HL-60 (cell line): ENCODE data around the gene OR9Q1.

Source experiments
- DNase-seq, 2 experiments: peaks; one replicate each; pipeline ENCODE4 v3.0.0-alpha.2; 2010 to 2020; ENCODE audit warnings: low read depth in 1 of 2, low spot score in 1 of 2
- H3K27ac ChIP-seq: fragments of 250-450 bp; sonication (Bioruptor Pico); replicated peaks from 2 replicates; pipeline ENCODE4 v1.5.1; 2020; ENCODE audit warnings: mild to moderate bottlenecking, moderate library complexity
- H3K27me3 ChIP-seq: fragments of 250-450 bp; sonication (Bioruptor Pico); 2 replicates; pipeline ENCODE4 v1.5.1; 2021; ENCODE audit warnings: mild to moderate bottlenecking, moderate library complexity; ENCODE audit not compliant: insufficient read depth, poor library complexity, severe bottlenecking
- H3K4me3 ChIP-seq: replicated peaks from 2 replicates; pipeline ENCODE4 v1.5.1; 2011; ENCODE audit warnings: mild to moderate bottlenecking, control low read depth, low read length; ENCODE audit not compliant: insufficient read depth
- CTCF ChIP-seq: IDR thresholded peaks from one replicate; pipeline ENCODE4 v1.5.1; 2011; ENCODE audit warnings: low read length, control low read depth, inconsistent platforms; ENCODE audit not compliant: insufficient read depth
- GABPA ChIP-seq: IDR thresholded peaks from 2 replicates; pipeline ENCODE4 v1.6.1; 2012; ENCODE audit warnings: low read depth
- POLR2AphosphoS5 ChIP-seq: IDR thresholded peaks from 2 replicates; pipeline ENCODE4 v1.6.1; 2012; ENCODE audit warnings: low read depth
- SPI1 ChIP-seq: IDR thresholded peaks from 2 replicates; pipeline ENCODE4 v1.6.1; 2012; ENCODE audit warnings: low read depth, mild to moderate bottlenecking, borderline replicate concordance
- TF ChIP-seq, protein P1 (sequence below): IDR thresholded peaks from 2 replicates; pipeline ENCODE4 v1.6.1; 2012; ENCODE audit warnings: low read depth; ENCODE audit not compliant: insufficient replicate concordance

OR9Q1 gene

GRCh38 chr11:58097437-58097836 lies 73.8 kb downstream of the OR9Q1 start:
- no peak overlapping the region for H3K27ac ChIP-seq
- no peak for TF ChIP-seq GABPA
- TF ChIP-seq POLR2AphosphoS5, result no peak
- TF ChIP-seq, protein P1, sequence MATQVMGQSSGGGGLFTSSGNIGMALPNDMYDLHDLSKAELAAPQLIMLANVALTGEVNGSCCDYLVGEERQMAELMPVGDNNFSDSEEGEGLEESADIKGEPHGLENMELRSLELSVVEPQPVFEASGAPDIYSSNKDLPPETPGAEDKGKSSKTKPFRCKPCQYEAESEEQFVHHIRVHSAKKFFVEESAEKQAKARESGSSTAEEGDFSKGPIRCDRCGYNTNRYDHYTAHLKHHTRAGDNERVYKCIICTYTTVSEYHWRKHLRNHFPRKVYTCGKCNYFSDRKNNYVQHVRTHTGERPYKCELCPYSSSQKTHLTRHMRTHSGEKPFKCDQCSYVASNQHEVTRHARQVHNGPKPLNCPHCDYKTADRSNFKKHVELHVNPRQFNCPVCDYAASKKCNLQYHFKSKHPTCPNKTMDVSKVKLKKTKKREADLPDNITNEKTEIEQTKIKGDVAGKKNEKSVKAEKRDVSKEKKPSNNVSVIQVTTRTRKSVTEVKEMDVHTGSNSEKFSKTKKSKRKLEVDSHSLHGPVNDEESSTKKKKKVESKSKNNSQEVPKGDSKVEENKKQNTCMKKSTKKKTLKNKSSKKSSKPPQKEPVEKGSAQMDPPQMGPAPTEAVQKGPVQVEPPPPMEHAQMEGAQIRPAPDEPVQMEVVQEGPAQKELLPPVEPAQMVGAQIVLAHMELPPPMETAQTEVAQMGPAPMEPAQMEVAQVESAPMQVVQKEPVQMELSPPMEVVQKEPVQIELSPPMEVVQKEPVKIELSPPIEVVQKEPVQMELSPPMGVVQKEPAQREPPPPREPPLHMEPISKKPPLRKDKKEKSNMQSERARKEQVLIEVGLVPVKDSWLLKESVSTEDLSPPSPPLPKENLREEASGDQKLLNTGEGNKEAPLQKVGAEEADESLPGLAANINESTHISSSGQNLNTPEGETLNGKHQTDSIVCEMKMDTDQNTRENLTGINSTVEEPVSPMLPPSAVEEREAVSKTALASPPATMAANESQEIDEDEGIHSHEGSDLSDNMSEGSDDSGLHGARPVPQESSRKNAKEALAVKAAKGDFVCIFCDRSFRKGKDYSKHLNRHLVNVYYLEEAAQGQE, result no peak
- TF ChIP-seq SPI1, result no peak
- no peak for TF ChIP-seq CTCF
- H3K27me3 ChIP-seq, result no peaks in the 10 kb centered on the region
- no peak overlapping the region for H3K4me3 ChIP-seq
- DNase-seq, result no peak

- no peak for DNase-seq
- Histone ChIP-seq H3K27ac (no peak overlapping the region), H3K4me3 (no peak overlapping the region), H3K27me3 (peaks cover 3% of the 10 kb centered on the region)
- TF ChIP-seq GABPA (no peak), SPI1 (no peak), POLR2AphosphoS5 (no peak), CTCF (no peak)
- TF ChIP-seq, protein P1, result no peak
Observed at GRCh38 chr11:58121096-58121495, 97.4 kb downstream of the OR9Q1 start.

DNA sequence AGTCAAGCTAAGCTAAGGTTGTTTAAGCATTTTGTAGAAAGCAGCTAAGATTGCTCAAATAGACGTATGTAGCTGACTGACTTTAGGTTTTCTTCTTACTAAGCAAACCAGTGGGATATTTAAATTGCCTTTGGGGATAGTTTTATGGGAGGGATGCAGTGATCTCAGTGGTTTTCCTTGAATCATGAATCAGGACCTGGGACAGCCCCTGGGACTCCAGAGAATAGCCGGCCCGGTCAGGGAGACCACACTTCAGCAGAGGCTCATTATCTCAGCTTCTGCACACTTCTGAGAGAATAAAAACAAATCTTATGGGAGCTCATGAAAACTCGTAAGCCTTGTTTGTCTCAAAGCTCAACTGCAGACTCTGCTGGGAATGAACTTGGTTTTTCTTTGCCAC lies 101.8 kb downstream of the OR9Q1 start, which contains the start of gene OR9I1:
Gene OR9I1 (minus strand): TSS at position 62 of the 400 bp plus-strand sequence. CDS start 6,086 bp downstream, outside the sequence.
- no peak within 1 kb of the TSS for H3K27ac ChIP-seq
- TF ChIP-seq SPI1, result no peak
- TF ChIP-seq, protein P1, result peak; percentile 65
- no peak for DNase-seq
- no peaks in the 10 kb centered on the region for H3K27me3 ChIP-seq
- H3K4me3 ChIP-seq, result no peak within 1 kb of the TSS

DNA sequence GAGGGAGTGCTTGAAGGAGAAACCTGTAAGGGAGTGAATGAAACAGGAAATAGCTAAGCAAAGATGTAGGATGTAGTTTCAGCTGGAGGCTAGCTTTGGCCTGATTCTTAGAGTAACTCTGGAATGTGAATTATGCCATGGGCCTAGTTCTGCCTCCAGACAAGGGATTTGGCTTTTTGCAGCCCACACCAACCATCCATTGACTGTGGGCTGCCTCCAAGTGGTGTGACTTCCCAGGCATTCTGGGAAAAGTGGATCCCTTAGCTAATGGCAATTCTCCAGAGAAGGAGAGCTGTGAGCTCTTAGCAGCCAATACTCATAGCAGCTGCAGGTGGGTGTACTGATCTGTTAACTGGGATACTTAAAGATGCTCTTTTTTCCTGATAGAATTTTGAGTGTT lies 103.7 kb downstream of the OR9Q1 start:
- DNase-seq, result no peak
- Histone ChIP-seq H3K4me3 (no peak overlapping the region), H3K27ac (no peak overlapping the region), H3K27me3 (no peaks in the 10 kb centered on the region)
- TF ChIP-seq POLR2AphosphoS5 (no peak), SPI1 (no peak), CTCF (no peak), GABPA (no peak)
- TF ChIP-seq, protein P1, result no peak
